ENCODE data around the gene ADCY9. TPM values are rescaled to one million over a fixed set of nuclear protein-coding genes. Genes with fewer than 3 reads are reported as not detected.

Gene ADCY9
- total and polyA plus RNA-seq, 2 donors from 2014 or later = 6.8 to 23.7 TPM

DNA sequence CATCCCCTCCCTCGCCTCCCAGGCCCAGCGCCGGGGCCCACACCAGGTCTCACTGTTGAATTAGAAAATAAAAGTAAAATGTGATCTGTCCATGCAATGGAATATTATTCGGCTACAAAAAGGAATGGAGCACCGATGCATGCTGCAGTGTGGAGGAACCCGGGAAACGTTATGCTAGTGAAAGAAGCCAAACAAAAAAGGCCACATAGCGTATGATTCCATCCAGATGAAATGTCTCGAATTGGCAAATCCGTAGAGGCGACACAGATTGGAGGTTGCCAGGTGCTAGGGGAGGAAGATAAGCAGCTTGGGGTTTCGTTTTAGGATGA, 972 bp upstream of the ADCY9 start:
- intact Hi-C loops (cut with DNase I) = no loop called here
- TF ChIP-seq, protein P1, sequence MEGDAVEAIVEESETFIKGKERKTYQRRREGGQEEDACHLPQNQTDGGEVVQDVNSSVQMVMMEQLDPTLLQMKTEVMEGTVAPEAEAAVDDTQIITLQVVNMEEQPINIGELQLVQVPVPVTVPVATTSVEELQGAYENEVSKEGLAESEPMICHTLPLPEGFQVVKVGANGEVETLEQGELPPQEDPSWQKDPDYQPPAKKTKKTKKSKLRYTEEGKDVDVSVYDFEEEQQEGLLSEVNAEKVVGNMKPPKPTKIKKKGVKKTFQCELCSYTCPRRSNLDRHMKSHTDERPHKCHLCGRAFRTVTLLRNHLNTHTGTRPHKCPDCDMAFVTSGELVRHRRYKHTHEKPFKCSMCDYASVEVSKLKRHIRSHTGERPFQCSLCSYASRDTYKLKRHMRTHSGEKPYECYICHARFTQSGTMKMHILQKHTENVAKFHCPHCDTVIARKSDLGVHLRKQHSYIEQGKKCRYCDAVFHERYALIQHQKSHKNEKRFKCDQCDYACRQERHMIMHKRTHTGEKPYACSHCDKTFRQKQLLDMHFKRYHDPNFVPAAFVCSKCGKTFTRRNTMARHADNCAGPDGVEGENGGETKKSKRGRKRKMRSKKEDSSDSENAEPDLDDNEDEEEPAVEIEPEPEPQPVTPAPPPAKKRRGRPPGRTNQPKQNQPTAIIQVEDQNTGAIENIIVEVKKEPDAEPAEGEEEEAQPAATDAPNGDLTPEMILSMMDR (IDR thresholded peaks at IDR 0.05; ENCODE audit: borderline replicate concordance, extremely low read depth, insufficient read depth) = no peak
- H3K4me3 ChIP-seq (ENCODE audit: low read length in 3 of 3) = peak overlapping the region in 1 of 3 donors; percentile 64
- peak in 1 of 5 donors; percentile 68 for DNase-seq
- FAIRE-seq = no peak
- H3K36me3 ChIP-seq (ENCODE audit: control insufficient read depth in 2 of 3, insufficient read depth in 3 of 3, low read length in 3 of 3) = no peaks in the 10 kb centered on the region
- H3K27me3 ChIP-seq (ENCODE audit: control insufficient read depth, insufficient read depth, low read length) = no peaks in the 10 kb centered on the region
- H3K9me3 ChIP-seq (ENCODE audit: control insufficient read depth in 2 of 3, insufficient read depth in 1 of 3, low read length in 3 of 3) = no peaks in the 10 kb centered on the region
- H3K27ac ChIP-seq (ENCODE audit: low read depth in 2 of 2, low read length in 2 of 2) = no peak overlapping the region
- H3K9ac ChIP-seq (ENCODE audit: low read length in 3 of 3) = peak overlapping the region in 1 of 3 donors; percentile 52
- peaks cover 0 to 26% (median 3%) of the 10 kb centered on the region in 3 donors for H3K4me1 ChIP-seq (ENCODE audit: control insufficient read depth in 2 of 3, insufficient read depth in 2 of 3, low read depth in 1 of 3, low read length in 3 of 3)

- DNase-seq (peak in 1 of 5 donors; percentile 70), FAIRE-seq (no peak)
- Histone ChIP-seq H3K9ac (ENCODE audit: low read length in 3 of 3) (no peak overlapping the region), H3K9me3 (ENCODE audit: control insufficient read depth in 2 of 3, insufficient read depth in 1 of 3, low read length in 3 of 3) (no peaks in the 10 kb centered on the region), H3K4me1 (ENCODE audit: control insufficient read depth in 2 of 3, insufficient read depth in 2 of 3, low read depth in 1 of 3, low read length in 3 of 3) (peaks cover 0 to 31% (median 3%) of the 10 kb centered on the region in 3 donors), H3K36me3 (ENCODE audit: control insufficient read depth in 2 of 3, insufficient read depth in 3 of 3, low read length in 3 of 3) (no peaks in the 10 kb centered on the region), H3K27me3 (ENCODE audit: control insufficient read depth, insufficient read depth, low read length) (no peaks in the 10 kb centered on the region), H3K4me3 (ENCODE audit: low read length in 3 of 3) (no peak overlapping the region), H3K27ac (ENCODE audit: low read depth in 2 of 2, low read length in 2 of 2) (no peak overlapping the region)
- TF ChIP-seq, protein P1 (IDR thresholded peaks at IDR 0.05; ENCODE audit: borderline replicate concordance, extremely low read depth, insufficient read depth) = no peak
- intact Hi-C loops (cut with DNase I) = no loop called here
Observed at GRCh38 chr16:4115949-4116318, 308 bp downstream of the ADCY9 start.

DNA sequence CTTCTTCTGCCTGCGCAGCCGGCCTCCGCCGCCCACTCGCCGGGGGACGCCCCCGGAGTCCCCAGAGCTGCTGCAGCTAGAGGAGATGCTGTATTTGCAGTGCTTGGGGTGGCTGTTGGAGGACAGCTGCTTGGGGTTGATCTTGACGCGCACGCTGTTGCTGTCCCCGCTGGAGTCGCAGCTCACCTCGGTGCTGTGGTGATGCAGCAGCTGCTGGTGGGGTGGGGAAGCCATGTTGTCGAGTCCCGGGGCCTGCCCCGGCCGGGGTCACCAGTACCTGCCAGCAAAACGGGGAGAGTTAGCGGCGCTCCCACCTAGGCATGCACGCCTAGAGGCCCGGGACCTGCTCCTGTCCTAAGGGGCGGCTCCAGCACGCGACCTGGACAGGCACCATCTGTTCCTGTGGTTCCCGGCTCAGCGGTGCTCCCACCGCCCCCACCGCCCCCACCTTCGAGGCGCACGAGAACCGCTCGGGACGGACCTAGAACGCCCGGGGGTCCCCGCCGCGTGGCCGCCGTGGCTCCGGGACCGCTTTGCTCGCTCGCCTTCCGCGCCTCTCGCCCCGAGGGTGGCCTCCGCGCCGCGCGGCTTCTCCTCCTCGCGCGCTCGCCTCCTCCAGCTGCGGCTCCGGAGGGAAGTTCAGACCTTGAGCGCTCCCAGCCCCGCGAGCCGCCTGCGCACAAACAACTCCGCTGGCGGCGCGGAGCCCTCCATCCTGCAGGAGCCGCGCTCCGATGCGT, 863 bp downstream of the ADCY9 start:
- Histone ChIP-seq H3K36me3 (ENCODE audit: control insufficient read depth in 2 of 3, insufficient read depth in 3 of 3, low read length in 3 of 3) (peaks cover 0 to 4% (median 0%) of the 10 kb centered on the region in 3 donors), H3K9me3 (ENCODE audit: control insufficient read depth in 2 of 3, insufficient read depth in 1 of 3, low read length in 3 of 3) (no peaks in the 10 kb centered on the region), H3K9ac (ENCODE audit: low read length in 3 of 3) (peak overlapping the region in 2 of 3 donors; percentile 19 to 60), H3K27me3 (ENCODE audit: control insufficient read depth, insufficient read depth, low read length) (no peaks in the 10 kb centered on the region), H3K4me1 (ENCODE audit: control insufficient read depth in 2 of 3, insufficient read depth in 2 of 3, low read depth in 1 of 3, low read length in 3 of 3) (peaks cover 0 to 35% (median 3%) of the 10 kb centered on the region in 3 donors), H3K27ac (ENCODE audit: low read depth in 2 of 2, low read length in 2 of 2) (no peak overlapping the region), H3K4me3 (ENCODE audit: low read length in 3 of 3) (peak overlapping the region; percentile 21 to 67 (median 56))
- intact Hi-C loops (cut with DNase I) = no loop called here
- FAIRE-seq = no peak
- TF ChIP-seq, protein P1 (IDR thresholded peaks at IDR 0.05; ENCODE audit: borderline replicate concordance, extremely low read depth, insufficient read depth) = no peak
- peak; percentile 48 to 89 (median 74) for DNase-seq

All from kidney (tissue), 14 donors.